ENCODE measurements around the gene BRD4. TPM values are rescaled to one million over a fixed set of nuclear protein-coding genes. Genes with fewer than 3 reads are reported as not detected.

The BRD4 gene
- total and polyA plus RNA-seq, 10 of the 15 experiments (the other 5 are each of a cell fraction or from before 2014, with no cell fraction given) = 5.3 to 84.4 (median 11.8) TPM

- H3K27ac ChIP-seq (ENCODE audit: control insufficient read depth, insufficient read depth) = no peak overlapping the region
- no peaks in the 10 kb centered on the region for H3K27me3 ChIP-seq (replicated peaks in 1 of 2; ENCODE audit: control insufficient read depth in 2 of 2, insufficient read depth in 2 of 2, low read length in 1 of 2)
- no peaks in the 10 kb centered on the region for H3K9me3 ChIP-seq (replicated peaks; ENCODE audit: control insufficient read depth, insufficient read depth, low read length)
- no peaks in the 10 kb centered on the region for H3K4me1 ChIP-seq (ENCODE audit: control insufficient read depth, insufficient read depth, low read length)
- no peak for ATAC-seq
- no peak overlapping the region for H3K4me2 ChIP-seq (ENCODE audit: control insufficient read depth, insufficient read depth)
- TF ChIP-seq MEF2B (IDR thresholded peaks at IDR 0.05; ENCODE audit: partially characterized antibody, poor library complexity, severe bottlenecking) (no peak), YBX1 (IDR thresholded peaks at IDR 0.05) (no peak), BCL11A (IDR thresholded peaks at IDR 0.05; ENCODE audit: low read depth, low read length) (no peak), ZNF24 (IDR thresholded peaks at IDR 0.05) (no peak), ETV6 (conservative IDR thresholded peaks at IDR 0.05 in 1 of 2, IDR thresholded peaks at IDR 0.05 in 1 of 2; ENCODE audit: borderline replicate concordance in 1 of 2, low read depth in 1 of 2) (no peak), IRF4 (IDR thresholded peaks at IDR 0.05; ENCODE audit: low read depth, low read length) (no peak)
- intact Hi-C loops (cut with micrococcal nuclease; ENCODE audit: unreplicated experiment) = no loop called here
- BruUV-seq (replicated peaks) = no TSS peak
- SMC1A ChIA-PET (ENCODE audit: uncharacterized antibody, unreplicated experiment) = no interaction called here
- RAD21 ChIA-PET (ENCODE audit: unreplicated experiment) = no interaction called here
- CTCF ChIA-PET = interaction anchor here (1.4 kb wide), 1 partner anchor 169 kb away, joined by 5 read pairs; the partner anchor contains the start of gene AKAP8L
- 94% methylated on average over 1 of the region's 1 CpG for WGBS (ENCODE audit: insufficient coverage, insufficient replicate concordance, low lambda C conversion rate, missing lambda C conversion rate)
- H3K36me3 ChIP-seq (ENCODE audit: control insufficient read depth in 2 of 2, insufficient read depth in 2 of 2, low read length in 1 of 2) = peaks cover 54 to 60% of the 10 kb centered on the region in 2 experiments; a peak in 3 of 4 replicates
- H3K4me3 ChIP-seq = no peak overlapping the region
- POLR2A ChIA-PET = no interaction called here
- no peaks in the 10 kb centered on the region for H3K79me2 ChIP-seq (ENCODE audit: control insufficient read depth, insufficient read depth, low read length)
- H3K9ac ChIP-seq (ENCODE audit: control insufficient read depth, insufficient read depth, low read length) = no peak overlapping the region
- no peak for DNase-seq (ENCODE audit: low read depth, low spot score)
- no peak overlapping the region for H2AFZ ChIP-seq (ENCODE audit: control insufficient read depth, low read depth, low read length)
- FAIRE-seq = no peak
- in situ Hi-C loops (cut with MboI) = no loop called here
- H4K20me1 ChIP-seq (ENCODE audit: control insufficient read depth, insufficient read depth) = peaks cover 9% of the 10 kb centered on the region
Observed at GRCh38 chr19:15250640-15250993, 81.7 kb downstream of the BRD4 start.

- TF ChIP-seq TCF3 (IDR thresholded peaks at IDR 0.05; ENCODE audit: borderline replicate concordance, insufficient read depth, low read depth, low read length) = no peak
- WGBS (ENCODE audit: insufficient coverage, insufficient replicate concordance, low lambda C conversion rate, missing lambda C conversion rate) = 94% methylated on average over 15 of the region's 15 CpGs
- Histone ChIP-seq H4K20me1 (ENCODE audit: control insufficient read depth, insufficient read depth) (peaks cover 9% of the 10 kb centered on the region), H3K27ac (ENCODE audit: control insufficient read depth, insufficient read depth) (no peak overlapping the region), H2AFZ (ENCODE audit: control insufficient read depth, low read depth, low read length) (no peak overlapping the region), H3K9ac (ENCODE audit: control insufficient read depth, insufficient read depth, low read length) (no peak overlapping the region), H3K4me3 (no peak overlapping the region), H3K9me3 (replicated peaks; ENCODE audit: control insufficient read depth, insufficient read depth, low read length) (no peaks in the 10 kb centered on the region), H3K4me1 (ENCODE audit: control insufficient read depth, insufficient read depth, low read length) (no peaks in the 10 kb centered on the region), H3K36me3 (ENCODE audit: control insufficient read depth in 2 of 2, insufficient read depth in 2 of 2, low read length in 1 of 2) (peaks cover 50 to 59% of the 10 kb centered on the region in 2 experiments; a peak in 3 of 4 replicates), H3K4me2 (ENCODE audit: control insufficient read depth, insufficient read depth) (no peak overlapping the region), H3K79me2 (ENCODE audit: control insufficient read depth, insufficient read depth, low read length) (no peaks in the 10 kb centered on the region), H3K27me3 (replicated peaks in 1 of 2; ENCODE audit: control insufficient read depth in 2 of 2, insufficient read depth in 2 of 2, low read length in 1 of 2) (no peaks in the 10 kb centered on the region)
- intact Hi-C loops (cut with micrococcal nuclease; ENCODE audit: unreplicated experiment) = no loop called here
- in situ Hi-C loops (cut with MboI) = no loop called here
- FAIRE-seq (no peak), ATAC-seq (no peak), DNase-seq (ENCODE audit: low read depth, low spot score) (no peak)
- SMC1A ChIA-PET (ENCODE audit: uncharacterized antibody, unreplicated experiment) = no interaction called here
- no TSS peak for BruUV-seq (replicated peaks)
- CTCF ChIA-PET = interaction anchor here (1.4 kb wide), 1 partner anchor 169 kb away, joined by 5 read pairs; the partner anchor contains the start of gene AKAP8L
- POLR2A ChIA-PET = no interaction called here
- RAD21 ChIA-PET (ENCODE audit: unreplicated experiment) = no interaction called here
Observed at GRCh38 chr19:15249972-15250639, 82.2 kb downstream of the BRD4 start.
